Astrocyte of the cerebellum (primary cell): ENCODE results near the gene NOTCH3.

ENCODE experiments used
- DNase-seq: peaks from one replicate; pipeline ENCODE4 v3.0.0-alpha.2; 2011; ENCODE audit warnings: low read depth
- H3K4me3 ChIP-seq: 2 replicates; pipeline ENCODE4 v1.5.1; 2011; ENCODE audit warnings: mild to moderate bottlenecking, low read depth, low read length, moderate library complexity
- CTCF ChIP-seq: IDR thresholded peaks from 2 replicates; pipeline ENCODE4 v1.5.1; 2012; ENCODE audit warnings: low read length, low read depth, moderate library complexity, mild to moderate bottlenecking; ENCODE audit errors: missing control alignments
- in situ Hi-C: cut with HindIII; loops from 2 replicates; pipeline ENCODE4 v1.10.0; 2017; ENCODE audit warnings: low sequenced_read_pairs

Gene NOTCH3

GRCh38 chr19:15212711-15213110, 11.9 kb upstream of the NOTCH3 start:
- no peak for DNase-seq
- in situ Hi-C loops: no loop called here
- H3K4me3 ChIP-seq: no peak overlapping the region
- TF ChIP-seq CTCF: no peak

DNA sequence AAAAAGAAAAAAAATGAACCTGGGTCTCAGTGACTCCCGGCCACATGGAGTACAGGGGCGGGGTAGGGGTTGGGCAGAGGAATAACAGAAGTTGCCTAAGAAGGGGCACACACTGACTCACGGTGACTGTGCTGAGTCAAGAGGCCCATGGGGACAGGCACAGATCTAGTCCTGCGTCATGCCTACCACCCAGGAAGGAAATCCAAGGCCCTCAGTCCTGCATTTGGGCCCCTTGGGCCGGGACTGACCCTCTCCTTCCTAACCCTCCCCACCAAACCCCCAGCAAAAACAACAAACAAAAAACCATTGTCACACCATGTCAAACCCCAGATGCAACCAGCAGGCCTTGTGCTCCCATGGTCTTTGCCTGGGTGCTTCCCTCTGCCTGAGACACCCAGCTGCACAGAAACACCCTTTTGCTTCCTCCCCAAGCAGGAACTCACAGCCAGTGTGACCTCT, 9.6 kb upstream of the NOTCH3 start:
- TF ChIP-seq CTCF: no peak
- no peak overlapping the region for H3K4me3 ChIP-seq
- in situ Hi-C loops: no loop called here
- no peak for DNase-seq

DNA sequence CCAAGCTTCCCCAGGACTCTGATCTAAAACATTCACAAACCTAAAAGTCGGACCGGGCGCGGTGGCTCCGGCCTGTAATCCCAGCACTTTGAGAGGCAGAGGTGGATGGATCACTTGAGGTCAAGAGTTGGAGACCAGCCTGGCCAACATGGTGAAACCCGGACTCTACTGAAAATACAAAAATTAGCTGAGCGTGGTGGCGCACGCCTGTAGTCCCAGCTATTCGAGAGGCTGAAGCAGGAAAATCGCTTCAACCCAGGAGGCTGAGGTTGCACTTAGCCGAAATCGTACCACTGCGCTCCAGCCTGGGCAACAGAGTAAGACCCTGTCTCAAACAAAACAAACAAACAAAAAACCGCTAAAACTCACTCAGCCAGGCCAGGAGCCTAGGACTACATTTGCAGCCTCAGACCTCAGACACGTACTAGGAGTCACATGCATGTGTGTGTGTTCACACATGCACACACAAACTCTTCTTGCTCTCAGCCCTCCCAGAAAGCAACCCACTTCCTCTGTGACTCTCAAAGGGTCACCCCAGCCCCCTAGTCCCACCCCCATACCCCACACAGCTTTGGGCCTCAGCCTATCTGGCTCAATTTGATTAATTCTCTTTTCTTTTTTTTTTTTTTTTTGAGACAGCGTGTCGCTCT, 704 bp upstream of the NOTCH3 start:
- no peak for TF ChIP-seq CTCF
- in situ Hi-C loops: loop anchor here (5.0 kb wide), 1 partner anchor 126 kb away; no protein-coding TSS in a partner anchor
- no peak overlapping the region for H3K4me3 ChIP-seq
- DNase-seq: no peak

DNA sequence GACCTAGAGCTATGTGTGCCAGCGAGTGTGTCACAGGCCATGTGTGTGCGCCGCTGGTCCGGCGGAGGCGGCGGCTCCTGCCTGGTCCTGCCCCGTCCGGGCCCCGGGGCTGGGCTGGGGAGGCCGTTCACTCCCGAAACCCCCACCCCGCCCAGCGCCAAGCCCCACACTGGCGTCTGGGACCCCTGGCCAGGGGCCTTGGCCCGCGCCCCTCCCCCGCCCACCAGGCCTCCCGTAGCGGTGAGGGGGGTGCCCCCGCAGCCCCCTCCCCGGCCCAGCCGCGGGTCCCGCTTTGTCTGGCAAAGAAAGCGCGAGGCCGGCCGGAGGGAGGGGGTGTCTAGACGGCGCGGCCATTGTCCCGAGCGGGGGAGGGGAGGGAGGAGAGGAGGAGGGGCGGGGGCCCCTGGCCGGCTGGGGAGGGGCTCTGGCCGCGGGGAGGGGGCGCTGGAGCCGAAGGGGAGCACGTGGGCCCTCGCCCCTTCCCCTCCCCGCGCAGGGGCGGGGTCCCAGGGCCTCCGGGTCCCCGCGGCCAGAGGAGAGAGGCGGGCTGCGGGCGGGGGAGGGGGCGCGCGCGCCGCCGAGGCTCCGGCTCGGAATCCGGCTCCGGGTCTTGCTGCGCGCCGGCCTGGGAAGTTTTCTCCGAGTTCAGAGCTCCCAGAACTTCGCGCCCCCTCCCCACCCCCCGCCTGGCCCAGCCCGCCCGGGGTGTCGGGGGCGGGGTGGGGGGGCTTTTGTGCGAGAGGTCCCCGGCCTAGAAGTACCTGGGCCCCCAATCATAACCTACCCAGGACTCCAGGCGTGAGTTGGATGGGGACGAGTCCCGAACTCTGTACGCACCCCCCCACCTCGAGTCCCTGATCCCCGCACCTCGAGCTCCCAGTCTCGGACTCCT, 888 bp downstream of the NOTCH3 start:
- in situ Hi-C loops: loop anchor here (5.0 kb wide), 1 partner anchor 127 kb away; no protein-coding TSS in a partner anchor
- DNase-seq: no peak
- no peak for TF ChIP-seq CTCF
- peak overlapping the region; percentile 58 for H3K4me3 ChIP-seq

DNA sequence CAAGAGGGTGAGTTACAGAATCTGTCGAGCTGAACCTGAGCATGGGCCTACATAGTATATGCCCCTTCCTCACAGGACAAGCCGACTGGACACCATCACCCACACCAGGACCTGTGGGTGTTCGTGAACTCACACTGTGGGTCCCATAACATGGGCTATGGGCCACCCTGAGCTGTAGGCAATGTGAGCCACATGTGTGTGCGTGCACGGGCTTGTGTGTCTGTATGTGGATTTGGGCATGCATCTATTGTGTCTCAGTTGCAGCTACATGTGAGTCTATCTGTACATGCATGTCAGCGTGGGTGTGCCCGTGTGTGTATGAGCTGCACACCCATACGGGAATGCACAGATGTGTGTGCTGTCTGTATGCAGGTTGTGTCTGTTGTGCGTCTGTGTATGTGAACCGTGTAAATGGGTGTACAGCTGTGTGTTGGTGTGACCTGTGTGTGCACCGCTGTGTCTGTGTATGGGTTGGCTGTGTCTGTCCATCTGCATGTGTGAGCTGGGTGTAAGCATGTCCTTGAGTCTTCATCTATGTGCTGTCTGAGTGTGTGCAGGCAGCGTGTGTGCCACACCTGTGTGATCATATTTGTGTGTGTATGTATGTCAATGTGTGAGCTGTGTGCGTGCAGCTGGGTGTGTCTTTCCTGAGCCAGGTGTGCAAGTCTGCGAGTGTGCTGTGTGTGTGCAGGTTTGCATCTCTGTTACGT, 1.7 kb downstream of the NOTCH3 start:
- H3K4me3 ChIP-seq: peak overlapping the region; percentile 58
- no peak for DNase-seq
- in situ Hi-C loops: no loop called here
- TF ChIP-seq CTCF: no peak

- DNase-seq: no peak
- in situ Hi-C loops: no loop called here
- H3K4me3 ChIP-seq: no peak overlapping the region
- no peak for TF ChIP-seq CTCF
These were observed 2.9 kb downstream of the NOTCH3 start for GRCh38 chr19:15197942-15198341.
